Measurements from ENCODE around the gene ICA1L. TPM values are rescaled to one million over a fixed set of nuclear protein-coding genes. Genes with fewer than 3 reads are reported as not detected.
"Not testable (repeated sequence)": the region's sequence is repeated elsewhere in the genome, so short reads cannot be mapped to it uniquely, and the experiment has no call there.

Gene ICA1L
- 1 to 10 TPM; 1.5 to 1.6 TPM for total RNA-seq
- 2.5 TPM for polyA plus RNA-seq (2013, experiment 1 of 2)
- polyA plus RNA-seq (2013, experiment 2 of 2), result 2.6 TPM
- total RNA-seq, result 0.66 to 14.0 (median 2.5) reads per million in 172 experiments

- Histone ChIP-seq H3K27ac (ENCODE audit: low read depth in 1 of 2, low read length in 2 of 2) (no peak within 1 kb of the TSS), H3K36me3 (ENCODE audit: insufficient read depth, low read length) (no peaks in the 10 kb centered on the region), H3K4me3 (ENCODE audit: low read length) (peak within 1 kb of the TSS; percentile 84), H3K4me1 (ENCODE audit: insufficient read depth, low read length) (peaks cover 6% of the 10 kb centered on the region), H3K9me3 (ENCODE audit: control insufficient read depth in 1 of 2, insufficient read depth in 1 of 2, low read length in 2 of 2) (no peaks in the 10 kb centered on the region), H3K27me3 (ENCODE audit: control insufficient read depth in 1 of 2, insufficient read depth in 2 of 2, low read length in 2 of 2) (no peaks in the 10 kb centered on the region)
- Mint-ChIP-seq H3K27me3 (no peaks in the 10 kb centered on the region), H3K36me3 (ENCODE audit: low read depth) (peaks cover 6% of the 10 kb centered on the region), H3K4me3 (peak within 1 kb of the TSS; percentile 95), H3K9me3 (no peaks in the 10 kb centered on the region), H3K4me1 (ENCODE audit: low read depth) (peaks cover 13% of the 10 kb centered on the region), H3K27ac (peak within 1 kb of the TSS; percentile 26)
- ChIA-PET POLR2A (interaction anchor here (0.8 to 3.6 kb wide), 8 partner anchors 19 to 282 kb away, joined by 3 to 23 read pairs (median 6); partner anchors contain the start of genes CARF, FAM117B and WDR12), CTCF (interaction anchor here (0.8 to 1.9 kb wide), 5 partner anchors 40 to 299 kb away, joined by 3 to 9 read pairs (median 4); partner anchors contain the start of genes CARF and WDR12)
- TF ChIP-seq CTCF (IDR thresholded peaks at IDR 0.05), result no peak
- DNase-seq, result peak; percentile 4 to 76 (median 29)
- ATAC-seq (ENCODE audit: poor library complexity), result peak; percentile 27
- intact Hi-C loops (cut with DNase I, micrococcal nuclease), result loop anchor here in 1 of 2 experiments (1.0 kb wide), 1 partner anchor 283 kb away; no protein-coding TSS in a partner anchor
Measured at GRCh38 chr2:202871300-202872141, at the start of gene ICA1L. Gene ICA1L (minus strand): TSS chr2:202871766. CDS start chr2:202829009, 42,757 bp downstream.

- H3K27ac Mint-ChIP-seq, result no peak overlapping the region
- Histone ChIP-seq H3K36me3 (ENCODE audit: insufficient read depth, low read length) (peaks cover 4% of the 10 kb centered on the region), H3K27me3 (ENCODE audit: control insufficient read depth in 1 of 2, insufficient read depth in 2 of 2, low read length in 2 of 2) (no peaks in the 10 kb centered on the region), H3K9me3 (ENCODE audit: control insufficient read depth in 1 of 2, insufficient read depth in 1 of 2, low read length in 2 of 2) (no peaks in the 10 kb centered on the region), H3K4me3 (ENCODE audit: low read length) (no peak overlapping the region), H3K4me1 (ENCODE audit: insufficient read depth, low read length) (no peaks in the 10 kb centered on the region), H3K27ac (ENCODE audit: low read depth in 1 of 2, low read length in 2 of 2) (no peak overlapping the region)
- peaks cover 35% of the 10 kb centered on the region for H3K36me3 Mint-ChIP-seq (ENCODE audit: low read depth)
- TF ChIP-seq CTCF (IDR thresholded peaks at IDR 0.05), result no peak
- H3K9me3 Mint-ChIP-seq, result no peaks in the 10 kb centered on the region
- no peaks in the 10 kb centered on the region for H3K27me3 Mint-ChIP-seq
- DNase-seq (no peak), ATAC-seq (ENCODE audit: poor library complexity) (no peak)
- ChIA-PET POLR2A (interaction anchor here (1.3 kb wide), 1 partner anchor 8 kb away, joined by 3 read pairs; no protein-coding TSS in a partner anchor), CTCF (no interaction called here)
- intact Hi-C loops (cut with DNase I, micrococcal nuclease), result no loop called here
- no peak overlapping the region for H3K4me3 Mint-ChIP-seq
- no peaks in the 10 kb centered on the region for H3K4me1 Mint-ChIP-seq (ENCODE audit: low read depth)
Measured at GRCh38 chr2:202918860-202919259, 47.3 kb upstream of the ICA1L start.

- peak overlapping the region; percentile 72 to 85 for H3K27ac ChIP-seq (ENCODE audit: low read depth in 1 of 2, low read length in 2 of 2)
- not testable (repeated sequence) for H3K9me3 ChIP-seq (ENCODE audit: control insufficient read depth in 1 of 2, insufficient read depth in 1 of 2, low read length in 2 of 2); H3K4me1 ChIP-seq (ENCODE audit: insufficient read depth, low read length); H3K36me3 ChIP-seq (ENCODE audit: insufficient read depth, low read length); H3K27me3 Mint-ChIP-seq; H3K9me3 Mint-ChIP-seq; H3K27me3 ChIP-seq (ENCODE audit: control insufficient read depth in 1 of 2, insufficient read depth in 2 of 2, low read length in 2 of 2)
- H3K4me3 Mint-ChIP-seq, result peak overlapping the region; percentile 98
- peak overlapping the region; percentile 90 for H3K27ac Mint-ChIP-seq
- DNase-seq (peak in 5 of 14 experiments; percentile 2 to 48 (median 10)), ATAC-seq (ENCODE audit: poor library complexity) (peak; percentile 25)
- peaks cover 38% of the 10 kb centered on the region for H3K4me1 Mint-ChIP-seq (ENCODE audit: low read depth)
- CTCF ChIA-PET, result interaction anchor here (1.1 kb wide), 1 partner anchor 42 kb away, joined by 6 read pairs; no protein-coding TSS in a partner anchor
- peak overlapping the region; percentile 79 for H3K4me3 ChIP-seq (ENCODE audit: low read length)
- intact Hi-C loops (cut with DNase I, micrococcal nuclease), result loop anchor here in 1 of 2 experiments (5.0 kb wide), 2 partner anchors 100 to 275 kb away; partner anchors contain the start of gene NBEAL1
- peaks cover 21% of the 10 kb centered on the region for H3K36me3 Mint-ChIP-seq (ENCODE audit: low read depth)
- POLR2A ChIA-PET, result interaction anchor here (1.1 to 2.7 kb wide), 6 partner anchors 11 to 326 kb away, joined by 3 to 31 read pairs (median 12); partner anchors contain the start of genes CYP20A1, FAM117B, ICA1L and NBEAL1
Measured at GRCh38 chr2:202912342-202913201, 41.0 kb upstream of the ICA1L start.

All from CD4-positive, alpha-beta T cell (primary cell).